Activated CD8-positive, alpha-beta memory T cell treated with anti-CD3 and anti-CD28 coated beads, Interleukin-2, amount 50 U/mL, for 24 hours (primary cell): ENCODE data around the gene CSTPP1.
"Not testable (repeated sequence)": the region's sequence is repeated elsewhere in the genome, so short reads cannot be mapped to it uniquely, and the experiment has no call there.

Source experiments
- DNase-seq: peaks from one replicate; pipeline ENCODE4 v3.0.0-alpha.2; 2020; ENCODE audit errors: extremely low read depth

CSTPP1 gene

GRCh38 chr11:46989810-46990487 is 53.4 kb downstream of the CSTPP1 start:
- not testable (repeated sequence) for DNase-seq

DNA sequence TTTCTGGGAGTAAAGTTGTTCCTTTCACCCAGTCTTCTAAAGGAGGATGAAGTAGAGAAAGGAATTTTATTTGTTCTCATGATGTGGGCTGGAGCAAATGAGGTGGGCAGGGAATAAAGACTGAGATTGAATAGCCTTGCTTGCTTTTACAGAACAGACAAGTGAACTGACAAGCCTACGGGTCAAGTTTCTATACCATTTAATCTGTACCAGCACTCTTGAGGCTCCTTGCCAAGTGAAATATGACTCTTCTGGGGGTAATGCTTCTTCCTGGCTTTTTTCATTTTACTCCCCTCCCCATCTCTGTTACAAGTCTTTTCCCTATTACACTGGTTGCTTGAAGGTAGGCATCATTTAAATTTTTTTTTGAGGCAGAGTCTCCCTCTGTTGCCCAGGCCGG is 54.8 kb downstream of the CSTPP1 start:
- no peak for DNase-seq

- not testable (repeated sequence) for DNase-seq
These were observed 55.8 kb downstream of the CSTPP1 start for GRCh38 chr11:46992386-46992785.

- not testable (repeated sequence) for DNase-seq
These were observed 61.2 kb downstream of the CSTPP1 start for GRCh38 chr11:46997796-46998195.

DNA sequence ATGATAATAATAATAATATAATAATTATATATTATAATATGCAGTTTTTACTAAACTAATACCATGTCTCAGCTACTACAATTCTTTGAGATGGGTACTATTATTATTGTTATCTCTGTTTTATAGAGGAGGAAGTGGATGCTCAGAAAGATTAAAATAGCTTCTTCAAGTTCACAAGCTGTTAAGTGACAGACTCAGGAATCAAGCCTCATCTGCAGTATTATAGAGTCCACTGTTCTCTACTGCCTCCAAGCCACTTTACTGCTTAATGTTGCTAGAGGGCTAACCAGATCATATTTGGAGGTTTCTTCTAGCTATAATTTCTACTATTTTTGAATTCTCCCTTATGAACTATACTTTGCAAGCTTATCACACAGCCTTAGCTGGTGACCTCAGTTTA is 62.7 kb downstream of the CSTPP1 start:
- no peak for DNase-seq

GRCh38 chr11:47000033-47000432 is 63.5 kb downstream of the CSTPP1 start:
- no peak for DNase-seq

- DNase-seq = no peak
These were observed 65.2 kb downstream of the CSTPP1 start for GRCh38 chr11:47001781-47002181.

- no peak for DNase-seq
These were observed 65.8 kb downstream of the CSTPP1 start for GRCh38 chr11:47002390-47002789.

GRCh38 chr11:47003180-47003877 is 66.8 kb downstream of the CSTPP1 start:
- DNase-seq = no peak

DNA sequence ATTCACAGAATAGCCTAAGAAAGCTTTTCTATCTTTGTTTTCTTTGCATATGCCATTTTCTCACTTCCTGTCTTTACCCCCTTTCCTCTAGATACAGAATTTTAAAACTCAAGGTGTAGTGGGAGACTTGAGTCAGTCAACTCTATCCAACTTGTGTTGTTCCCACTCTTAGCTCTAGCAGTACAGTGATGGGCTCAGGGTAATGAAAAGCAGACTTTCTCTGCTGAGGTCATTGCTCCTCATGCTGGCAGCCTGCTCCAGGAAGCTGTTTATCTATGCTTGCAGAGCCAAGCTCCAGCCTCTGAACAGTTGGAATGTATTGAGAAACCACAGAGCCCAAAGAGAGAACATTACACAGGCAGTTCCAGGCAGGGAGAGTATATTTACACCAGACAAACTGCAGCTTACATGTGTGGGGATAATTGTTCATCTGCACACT is 68.1 kb downstream of the CSTPP1 start:
- DNase-seq = no peak

DNA sequence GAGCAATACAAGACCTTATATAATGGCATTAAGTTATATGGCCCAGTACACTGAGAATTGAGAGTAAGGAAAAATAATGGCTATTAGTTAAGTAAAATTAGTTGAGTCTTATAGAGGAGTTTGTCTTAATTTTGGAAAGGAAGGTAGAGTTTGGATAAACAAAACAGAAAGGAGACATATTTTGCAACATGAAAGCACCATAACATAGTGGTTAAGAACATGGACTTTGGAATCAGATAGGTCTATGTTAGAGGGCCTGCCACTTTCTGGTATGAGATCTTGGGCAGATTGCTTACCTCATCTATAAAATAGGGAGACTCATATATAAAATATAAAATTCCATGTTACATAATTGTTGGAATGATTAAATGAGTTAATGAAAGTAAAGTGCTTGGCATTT is 68.9 kb downstream of the CSTPP1 start:
- no peak for DNase-seq

GRCh38 chr11:47007579-47007978 is 71.0 kb downstream of the CSTPP1 start:
- no peak for DNase-seq

DNA sequence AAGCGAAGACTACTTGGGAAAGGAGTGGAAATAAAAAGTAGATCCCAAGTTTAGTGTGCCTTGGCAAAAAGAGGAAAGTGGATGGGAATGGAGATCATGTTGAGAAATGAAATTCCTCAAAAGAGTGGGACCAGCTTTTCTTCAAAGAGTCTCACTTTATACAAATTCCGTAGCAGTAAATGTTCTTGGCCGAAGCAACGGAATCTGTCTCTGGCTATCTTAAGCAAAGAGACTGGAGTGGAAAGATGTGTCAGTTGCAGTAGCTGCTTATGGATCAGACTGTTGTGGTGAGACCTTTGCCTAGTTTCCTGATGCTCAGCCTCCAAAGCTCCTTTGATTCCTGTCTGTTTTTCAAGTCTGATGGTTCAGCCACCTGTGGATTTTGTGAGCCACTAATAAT is 73.6 kb downstream of the CSTPP1 start:
- no peak for DNase-seq

DNA sequence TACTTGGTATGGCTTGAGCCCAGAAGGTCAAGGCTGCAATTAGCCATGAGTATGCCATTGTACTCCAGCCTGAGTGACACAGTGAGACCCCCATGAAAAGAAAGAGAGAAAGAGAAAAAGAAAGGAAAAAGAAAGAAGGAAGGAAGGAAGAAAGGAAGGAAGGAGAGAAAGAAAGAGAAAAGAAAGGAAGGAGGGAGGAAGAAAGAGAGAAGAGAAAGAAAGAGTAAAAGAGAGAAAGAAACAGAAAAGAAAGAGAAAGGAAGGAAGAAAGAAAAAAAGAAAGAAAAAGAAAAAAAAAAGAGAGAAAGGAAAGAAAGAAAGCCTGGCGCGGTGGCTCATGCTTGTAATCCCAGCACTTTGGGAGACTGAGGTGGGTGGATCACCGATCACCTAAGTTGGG is 77.5 kb downstream of the CSTPP1 start:
- DNase-seq = no peak

- DNase-seq = no peak
These were observed 82.1 kb downstream of the CSTPP1 start for GRCh38 chr11:47018637-47019036.

DNA sequence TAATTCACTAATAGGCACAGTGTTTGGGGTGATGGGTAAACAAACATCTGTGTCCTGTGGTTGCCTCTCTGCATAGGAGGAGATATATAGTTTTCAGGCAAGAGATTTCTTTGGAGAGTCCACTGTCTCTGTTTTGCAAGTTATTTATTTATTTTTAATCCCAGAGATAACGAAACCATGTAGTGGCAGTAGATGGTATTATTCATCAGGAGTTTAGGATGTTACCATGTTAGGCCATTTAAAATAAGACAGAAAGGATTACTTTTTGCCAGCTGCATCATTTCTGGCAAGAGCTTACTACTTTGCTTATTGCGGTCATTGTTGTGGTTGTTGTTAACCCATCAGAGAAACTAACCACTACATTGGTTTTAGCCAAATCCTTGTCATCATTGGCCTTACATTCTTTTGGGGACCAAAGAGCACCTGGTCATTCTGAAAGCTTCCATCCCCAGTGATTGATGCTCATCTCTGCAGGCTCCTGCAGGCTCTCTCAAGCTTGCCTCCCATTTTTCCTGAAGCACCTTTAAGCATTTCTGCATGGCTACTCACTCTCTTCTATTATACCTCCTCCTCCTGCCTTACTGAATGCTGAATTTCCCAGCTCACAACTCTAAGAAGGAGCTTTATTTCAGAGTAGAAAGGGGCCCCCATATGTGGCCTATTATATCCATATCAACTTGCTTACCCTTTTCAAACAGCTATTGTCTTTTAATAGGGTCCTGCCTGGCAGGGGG is 84.4 kb downstream of the CSTPP1 start:
- DNase-seq = no peak

- no peak for DNase-seq
These were observed 84.9 kb downstream of the CSTPP1 start for GRCh38 chr11:47021527-47021818.

DNA sequence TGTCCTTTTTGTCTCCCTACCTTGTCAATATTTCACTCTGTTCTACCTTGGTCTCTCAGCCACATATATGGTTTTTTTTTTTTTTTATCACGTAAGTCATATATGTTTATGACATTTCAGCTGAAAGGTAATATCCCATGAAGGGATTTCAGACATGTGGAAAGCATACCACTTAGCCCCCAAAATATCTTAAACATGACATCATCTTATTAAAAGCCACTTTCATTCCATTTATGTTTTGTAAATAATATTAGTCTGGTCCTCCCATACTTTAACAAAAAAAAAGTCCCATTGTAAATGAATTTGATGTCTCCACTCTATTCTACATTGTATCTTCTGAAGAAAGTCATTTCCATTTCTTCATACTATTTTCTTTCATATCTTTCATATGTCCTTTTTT is 85.4 kb downstream of the CSTPP1 start:
- DNase-seq = no peak

- DNase-seq = no peak
These were observed 91.9 kb downstream of the CSTPP1 start for GRCh38 chr11:47028195-47029093.

GRCh38 chr11:47033439-47033838 is 96.9 kb downstream of the CSTPP1 start:
- DNase-seq = no peak

- DNase-seq = no peak
These were observed 97.5 kb downstream of the CSTPP1 start for GRCh38 chr11:47034091-47034490.

GRCh38 chr11:47035108-47035507 is 98.5 kb downstream of the CSTPP1 start:
- DNase-seq = no peak
